ENCODE results near the gene RAB1A. TPM values are rescaled to one million over a fixed set of nuclear protein-coding genes. Genes with fewer than 3 reads are reported as not detected.

Gene RAB1A
- total and polyA plus RNA-seq, 2 of the 13 experiments (the other 11 are each of a cell fraction or from before 2014, with no cell fraction given) = 206 to 226 TPM

GRCh38 chr2:65054749-65055421 lies 75.0 kb downstream of the RAB1A start (continued):
- TF ChIP-seq ZNF646 (CRISPR knock-in tag; IDR thresholded peaks at IDR 0.05) (0 out of 2 replicates have a peak, but pooled peaks have one; percentile 6), MEIS1 (CRISPR knock-in tag; IDR thresholded peaks at IDR 0.05; ENCODE audit: borderline replicate concordance) (no peak), RAD51 (IDR thresholded peaks at IDR 0.05; ENCODE audit: borderline replicate concordance) (no peak), ZNF644 (CRISPR knock-in tag; IDR thresholded peaks at IDR 0.05; ENCODE audit: low read depth) (peak; percentile 85; the same call in 1 of the 2 replicates), ZNF333 (CRISPR knock-in tag; IDR thresholded peaks at IDR 0.05; ENCODE audit: borderline replicate concordance) (no peak), NR2C2 (CRISPR knock-in tag; IDR thresholded peaks at IDR 0.05; ENCODE audit: borderline replicate concordance) (peak; percentile 49; the same call in 1 of the 2 replicates), FOXA3 (CRISPR knock-in tag; IDR thresholded peaks at IDR 0.05) (peak; percentile 22; the same call in 1 of the 2 replicates), HNF4G (IDR thresholded peaks at IDR 0.05; ENCODE audit: borderline replicate concordance, low read depth, low read length) (peak; percentile 96), HNF4G (CRISPR knock-in tag; IDR thresholded peaks at IDR 0.05; ENCODE audit: borderline replicate concordance, low read depth) (peak; percentile 91), DRAP1 (CRISPR knock-in tag; IDR thresholded peaks at IDR 0.05) (no peak), FOXO4 (CRISPR knock-in tag; conservative IDR thresholded peaks at IDR 0.05) (no peak), TEAD3 (CRISPR knock-in tag; optimal IDR thresholded peaks at IDR 0.05; ENCODE audit: borderline replicate concordance) (peak; percentile 35), MLLT10 (CRISPR knock-in tag; IDR thresholded peaks at IDR 0.05) (no peak), ZNF24 (IDR thresholded peaks at IDR 0.05) (no peak), ZFP36 (IDR thresholded peaks at IDR 0.05; ENCODE audit: borderline replicate concordance, low read depth, low read length, partially characterized antibody) (no peak), ELF1 (CRISPR knock-in tag; IDR thresholded peaks at IDR 0.05) (0 out of 2 replicates have a peak, but pooled peaks have one; percentile 12)
